ENCODE results near the gene LYVE1. TPM values are rescaled to one million over a fixed set of nuclear protein-coding genes. Genes with fewer than 3 reads are reported as not detected.

Gene LYVE1
- total and polyA plus RNA-seq, 2 donors = 4.1 to 16.1 TPM

DNA sequence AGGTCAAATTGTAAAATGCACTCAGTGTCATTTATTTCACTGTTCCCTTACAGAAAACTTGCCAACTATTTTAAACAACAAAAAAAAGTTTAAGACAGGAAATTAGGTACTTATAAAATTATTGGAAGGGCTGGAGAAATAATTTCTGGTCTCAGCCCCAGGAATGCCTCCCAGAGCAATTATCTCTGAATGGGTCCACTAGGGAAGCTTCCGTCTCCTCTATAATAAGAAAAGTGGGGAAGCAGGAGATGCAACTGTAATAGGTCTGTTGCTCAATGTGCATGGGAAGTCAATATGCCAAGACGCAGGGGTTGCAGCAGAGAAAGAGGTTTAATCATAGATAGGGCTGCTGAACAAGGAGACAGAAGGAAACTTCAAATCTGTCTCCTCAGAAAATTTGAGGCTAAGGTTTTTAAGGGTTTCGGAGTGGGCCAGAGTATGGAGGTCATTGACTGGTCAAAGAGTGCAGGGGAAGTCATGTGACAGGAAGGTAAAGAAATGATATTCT is 16.6 kb downstream of the LYVE1 start:
- DNase-seq (ENCODE audit: low read depth in 6 of 9, low spot score in 9 of 9) = no peak
- no peak overlapping the region for H3K27ac ChIP-seq (ENCODE audit: low read depth in 1 of 2, low read length in 1 of 2)
- WGBS = 98% methylated on average over 3 of the region's 3 CpGs
- H3K9me3 ChIP-seq (ENCODE audit: control insufficient read depth in 2 of 2, insufficient read depth in 1 of 2, low read length in 1 of 2) = no peaks in the 10 kb centered on the region
- no peaks in the 10 kb centered on the region for H3K4me1 ChIP-seq (ENCODE audit: control insufficient read depth in 2 of 2, insufficient read depth in 2 of 2, low read length in 2 of 2)
- no peaks in the 10 kb centered on the region for H3K36me3 ChIP-seq (ENCODE audit: control insufficient read depth in 2 of 2, insufficient read depth in 2 of 2, low read length in 1 of 2)
- H3K27me3 ChIP-seq (ENCODE audit: control insufficient read depth in 2 of 2, insufficient read depth in 1 of 2, low read length in 1 of 2) = no peaks in the 10 kb centered on the region
- no peak overlapping the region for H3K4me3 ChIP-seq (ENCODE audit: low read length in 2 of 2)

GRCh38 chr11:10551290-10551592 is 17.2 kb downstream of the LYVE1 start:
- DNase-seq (ENCODE audit: low read depth in 6 of 9, low spot score in 9 of 9) = no peak

GRCh38 chr11:10550503-10551289 is 17.8 kb downstream of the LYVE1 start:
- no peak for DNase-seq (ENCODE audit: low read depth in 6 of 9, low spot score in 9 of 9)
- Histone ChIP-seq H3K27me3 (ENCODE audit: control insufficient read depth in 2 of 2, insufficient read depth in 1 of 2, low read length in 1 of 2) (no peaks in the 10 kb centered on the region), H3K4me1 (ENCODE audit: control insufficient read depth in 2 of 2, insufficient read depth in 2 of 2, low read length in 2 of 2) (no peaks in the 10 kb centered on the region), H3K36me3 (ENCODE audit: control insufficient read depth in 2 of 2, insufficient read depth in 2 of 2, low read length in 1 of 2) (no peaks in the 10 kb centered on the region), H3K9me3 (ENCODE audit: control insufficient read depth in 2 of 2, insufficient read depth in 1 of 2, low read length in 1 of 2) (no peaks in the 10 kb centered on the region), H3K27ac (ENCODE audit: low read depth in 1 of 2, low read length in 1 of 2) (no peak overlapping the region), H3K4me3 (ENCODE audit: low read length in 2 of 2) (no peak overlapping the region)
- WGBS = 98% methylated on average over 3 of the region's 3 CpGs

More at GRCh38 chr11:10551290-10551592, 17.2 kb downstream of the LYVE1 start:
- WGBS = 96% methylated on average over 4 of the region's 4 CpGs
- Histone ChIP-seq H3K27ac (ENCODE audit: low read depth in 1 of 2, low read length in 1 of 2) (no peak overlapping the region), H3K9me3 (ENCODE audit: control insufficient read depth in 2 of 2, insufficient read depth in 1 of 2, low read length in 1 of 2) (no peaks in the 10 kb centered on the region), H3K4me1 (ENCODE audit: control insufficient read depth in 2 of 2, insufficient read depth in 2 of 2, low read length in 2 of 2) (no peaks in the 10 kb centered on the region), H3K4me3 (ENCODE audit: low read length in 2 of 2) (no peak overlapping the region), H3K36me3 (ENCODE audit: control insufficient read depth in 2 of 2, insufficient read depth in 2 of 2, low read length in 1 of 2) (no peaks in the 10 kb centered on the region), H3K27me3 (ENCODE audit: control insufficient read depth in 2 of 2, insufficient read depth in 1 of 2, low read length in 1 of 2) (no peaks in the 10 kb centered on the region)

DNA sequence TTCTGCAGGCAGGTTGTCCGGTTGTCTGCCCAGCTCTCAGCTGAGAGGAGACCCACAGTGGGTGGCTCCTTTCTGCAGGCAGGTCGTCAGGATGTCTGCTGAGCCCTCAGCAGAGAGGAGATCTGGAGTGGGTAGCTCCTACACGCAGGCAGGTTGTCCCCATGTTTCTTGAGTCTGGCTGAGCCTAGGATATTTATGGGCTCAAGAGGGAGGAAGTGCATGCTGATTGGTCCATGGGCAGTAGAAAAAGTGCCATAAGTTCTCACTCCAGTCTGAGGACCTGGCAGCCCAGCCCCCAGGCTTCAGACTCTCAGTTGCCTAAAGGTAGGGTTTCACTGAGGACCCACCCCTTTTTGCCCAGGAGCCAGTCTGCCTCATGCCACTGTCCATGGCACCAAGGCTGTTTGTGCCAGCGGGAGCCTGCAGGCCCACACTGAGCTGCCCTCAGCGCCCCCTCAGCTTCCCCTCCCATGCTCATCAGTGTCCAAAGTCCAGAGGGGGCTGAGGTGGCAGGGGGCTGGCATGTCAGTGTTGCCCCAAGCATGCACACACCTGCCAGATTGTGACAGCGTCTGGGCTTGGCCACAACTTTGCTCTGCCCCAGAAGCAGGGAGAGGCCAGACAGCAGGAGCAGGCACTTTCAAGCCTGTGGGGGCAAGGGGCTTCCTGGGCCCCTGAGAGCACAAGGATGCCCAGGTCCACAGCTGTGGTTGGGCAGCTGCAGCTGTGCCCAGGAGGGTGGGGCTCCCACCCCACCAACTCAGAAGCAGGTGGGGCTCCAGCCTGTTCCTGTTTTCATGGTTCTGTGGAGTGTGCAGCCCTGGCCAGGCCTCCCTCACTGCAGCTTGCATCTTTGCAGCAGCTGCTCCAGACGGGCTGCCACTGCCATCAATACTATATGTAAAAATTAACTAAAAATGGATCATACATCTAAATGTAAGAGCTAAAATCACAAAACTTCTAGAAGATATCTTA is 23.7 kb downstream of the LYVE1 start:
- Histone ChIP-seq H3K4me1 (ENCODE audit: control insufficient read depth in 2 of 2, insufficient read depth in 2 of 2, low read length in 2 of 2) (peaks cover 8 to 14% of the 10 kb centered on the region in 2 donors), H3K27me3 (ENCODE audit: control insufficient read depth in 2 of 2, insufficient read depth in 1 of 2, low read length in 1 of 2) (no peaks in the 10 kb centered on the region), H3K36me3 (ENCODE audit: control insufficient read depth in 2 of 2, insufficient read depth in 2 of 2, low read length in 1 of 2) (no peaks in the 10 kb centered on the region), H3K9me3 (ENCODE audit: control insufficient read depth in 2 of 2, insufficient read depth in 1 of 2, low read length in 1 of 2) (peaks cover 7 to 17% of the 10 kb centered on the region in 2 donors), H3K4me3 (ENCODE audit: low read length in 2 of 2) (no peak overlapping the region), H3K27ac (ENCODE audit: low read depth in 1 of 2, low read length in 1 of 2) (no peak overlapping the region)
- 71% methylated on average over 7 of the region's 7 CpGs for WGBS
- DNase-seq (ENCODE audit: low read depth in 6 of 9, low spot score in 9 of 9) = no peak

DNA sequence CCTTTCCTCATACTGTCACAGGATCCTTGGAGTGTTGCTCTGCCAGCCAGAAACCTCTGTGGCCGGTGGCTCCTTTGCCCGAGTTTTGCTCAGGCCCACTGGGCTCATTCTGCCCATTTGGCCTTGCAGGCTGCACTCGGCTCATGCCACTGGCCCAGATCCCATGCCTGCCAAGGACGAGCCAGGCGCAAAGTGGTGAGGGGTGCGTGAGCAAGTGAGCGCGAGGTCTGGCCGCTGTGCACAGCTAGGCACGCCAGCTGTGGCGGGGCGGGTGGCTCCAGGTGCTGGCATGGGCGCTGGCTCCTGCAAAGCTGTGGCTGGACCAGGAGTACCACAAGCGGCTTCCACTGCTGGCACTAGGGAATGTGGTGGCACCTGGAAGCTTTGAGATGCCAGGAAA is 24.7 kb downstream of the LYVE1 start:
- WGBS = 97% methylated on average over 14 of the region's 14 CpGs
- H3K27me3 ChIP-seq (ENCODE audit: control insufficient read depth in 2 of 2, insufficient read depth in 1 of 2, low read length in 1 of 2) = no peaks in the 10 kb centered on the region
- no peak for DNase-seq (ENCODE audit: low read depth in 6 of 9, low spot score in 9 of 9)

GRCh38 chr11:10542776-10543175 is 25.7 kb downstream of the LYVE1 start:
- Histone ChIP-seq H3K27ac (ENCODE audit: low read depth in 1 of 2, low read length in 1 of 2) (no peak overlapping the region), H3K9me3 (ENCODE audit: control insufficient read depth in 2 of 2, insufficient read depth in 1 of 2, low read length in 1 of 2) (peaks cover 7 to 17% of the 10 kb centered on the region in 2 donors), H3K27me3 (ENCODE audit: control insufficient read depth in 2 of 2, insufficient read depth in 1 of 2, low read length in 1 of 2) (no peaks in the 10 kb centered on the region), H3K4me1 (ENCODE audit: control insufficient read depth in 2 of 2, insufficient read depth in 2 of 2, low read length in 2 of 2) (peaks cover 8 to 15% of the 10 kb centered on the region in 2 donors), H3K36me3 (ENCODE audit: control insufficient read depth in 2 of 2, insufficient read depth in 2 of 2, low read length in 1 of 2) (no peaks in the 10 kb centered on the region), H3K4me3 (ENCODE audit: low read length in 2 of 2) (no peak overlapping the region)
- WGBS = 93% methylated on average over 3 of the region's 3 CpGs
- no peak for DNase-seq (ENCODE audit: low read depth in 6 of 9, low spot score in 9 of 9)

More for the DNA sequence above, 24.7 kb downstream of the LYVE1 start:
- Histone ChIP-seq H3K4me3 (ENCODE audit: low read length in 2 of 2) (no peak overlapping the region), H3K27ac (ENCODE audit: low read depth in 1 of 2, low read length in 1 of 2) (no peak overlapping the region), H3K9me3 (ENCODE audit: control insufficient read depth in 2 of 2, insufficient read depth in 1 of 2, low read length in 1 of 2) (peaks cover 7 to 17% of the 10 kb centered on the region in 2 donors), H3K36me3 (ENCODE audit: control insufficient read depth in 2 of 2, insufficient read depth in 2 of 2, low read length in 1 of 2) (no peaks in the 10 kb centered on the region), H3K4me1 (ENCODE audit: control insufficient read depth in 2 of 2, insufficient read depth in 2 of 2, low read length in 2 of 2) (peaks cover 8 to 15% of the 10 kb centered on the region in 2 donors)

GRCh38 chr11:10541561-10541930 is 26.9 kb downstream of the LYVE1 start:
- WGBS = 84% methylated on average over 5 of the region's 5 CpGs
- H3K27ac ChIP-seq (ENCODE audit: low read depth in 1 of 2, low read length in 1 of 2) = no peak overlapping the region
- peaks cover 7 to 17% of the 10 kb centered on the region in 2 donors for H3K9me3 ChIP-seq (ENCODE audit: control insufficient read depth in 2 of 2, insufficient read depth in 1 of 2, low read length in 1 of 2)
- H3K4me1 ChIP-seq (ENCODE audit: control insufficient read depth in 2 of 2, insufficient read depth in 2 of 2, low read length in 2 of 2) = peaks cover 11 to 15% of the 10 kb centered on the region in 2 donors
- H3K27me3 ChIP-seq (ENCODE audit: control insufficient read depth in 2 of 2, insufficient read depth in 1 of 2, low read length in 1 of 2) = no peaks in the 10 kb centered on the region
- no peak for DNase-seq (ENCODE audit: low read depth in 6 of 9, low spot score in 9 of 9)
- no peaks in the 10 kb centered on the region for H3K36me3 ChIP-seq (ENCODE audit: control insufficient read depth in 2 of 2, insufficient read depth in 2 of 2, low read length in 1 of 2)
- peak overlapping the region; percentile 68 to 74 for H3K4me3 ChIP-seq (ENCODE audit: low read length in 2 of 2)

DNA sequence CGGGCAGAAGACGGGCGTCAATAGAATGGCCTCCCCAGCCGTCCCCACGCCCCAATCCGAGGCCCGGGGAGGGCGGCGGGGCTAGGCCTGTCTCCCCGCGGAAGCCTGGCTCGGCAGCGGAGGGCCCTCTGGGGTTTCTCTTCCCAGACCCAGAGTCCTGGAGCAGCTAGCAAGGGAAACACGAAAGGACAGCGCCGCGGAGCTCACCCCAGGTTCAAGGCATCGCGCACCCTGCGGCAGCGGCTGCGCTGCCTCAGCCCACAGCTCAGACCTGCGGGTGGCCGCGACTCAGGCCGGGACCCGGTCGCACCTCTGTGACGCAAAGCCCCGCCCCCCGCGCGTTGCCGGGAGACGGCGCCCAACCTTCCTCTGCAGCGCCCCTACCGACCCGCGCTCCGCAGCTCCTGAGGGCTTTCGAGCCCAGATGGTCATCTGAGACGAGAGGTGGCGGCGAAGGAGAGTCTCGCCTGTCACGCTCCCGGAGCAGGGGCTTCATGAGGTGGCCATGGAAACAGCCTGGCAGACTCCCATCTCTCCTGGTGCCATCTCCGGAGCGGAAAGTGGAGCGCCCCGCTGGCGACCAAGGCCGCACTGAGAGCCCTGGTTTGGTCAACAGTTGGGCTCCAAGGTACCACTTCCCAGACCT is 27.4 kb downstream of the LYVE1 start, which contains the start of gene RNF141:
RNF141 (minus strand) TSS at position 273 of the 646 bp plus-strand sequence. CDS start 7,029 bp downstream, outside the sequence.
- peak; percentile 74 to 95 (median 87) for DNase-seq (ENCODE audit: low read depth in 6 of 9, low spot score in 9 of 9)
- H3K4me1 ChIP-seq (ENCODE audit: control insufficient read depth in 2 of 2, insufficient read depth in 2 of 2, low read length in 2 of 2) = peaks cover 16 to 18% of the 10 kb centered on the region in 2 donors
- peak within 1 kb of the TSS; percentile 60 to 64 for H3K27ac ChIP-seq (ENCODE audit: low read depth in 1 of 2, low read length in 1 of 2)
- H3K27me3 ChIP-seq (ENCODE audit: control insufficient read depth in 2 of 2, insufficient read depth in 1 of 2, low read length in 1 of 2) = no peaks in the 10 kb centered on the region
- H3K36me3 ChIP-seq (ENCODE audit: control insufficient read depth in 2 of 2, insufficient read depth in 2 of 2, low read length in 1 of 2) = no peaks in the 10 kb centered on the region
- peaks cover 7 to 17% of the 10 kb centered on the region in 2 donors for H3K9me3 ChIP-seq (ENCODE audit: control insufficient read depth in 2 of 2, insufficient read depth in 1 of 2, low read length in 1 of 2)
- 2% methylated on average over 54 of the region's 54 CpGs for WGBS
- H3K4me3 ChIP-seq (ENCODE audit: low read length in 2 of 2) = peak within 1 kb of the TSS; percentile 68 to 74
